Upper lobe of left lung (tissue), 6 donors: ENCODE data around the gene CHRND. TPM values are rescaled to one million over a fixed set of nuclear protein-coding genes. Genes with fewer than 3 reads are reported as not detected.

ENCODE experiments used
- ATAC-seq, 2 donors: fragments of 200-7000 bp; cut with Tn5 transposase; one replicate each; pipeline ENCODE4 v1.9.1; 2022; ENCODE audit warnings: mild to moderate bottlenecking in 2 of 2, moderate library complexity in 2 of 2; ENCODE audit not compliant: low FRiP score in 2 of 2
- DNase-seq, 2 donors: peaks; one replicate each; pipeline ENCODE4 v3.0.0-alpha.2; 2019 to 2020
- H3K27ac ChIP-seq, 4 donors: fragments of 200-600 bp; sonication (generic); one replicate each; pipeline ENCODE4 v1.5.1; 2016 to 2019
- H3K27me3 ChIP-seq, 4 donors: fragments of 200-600 bp; sonication (generic); one replicate each; pipeline ENCODE4 v1.5.1; 2017 to 2019
- H3K36me3 ChIP-seq, 4 donors: fragments of 200-600 bp; sonication (generic); one replicate each; pipeline ENCODE4 v1.5.1; 2016 to 2019
- H3K4me1 ChIP-seq, 4 donors: fragments of 200-600 bp; sonication (generic); one replicate each; pipeline ENCODE4 v1.5.1; 2018 to 2019
- H3K4me3 ChIP-seq, 4 donors: fragments of 200-600 bp; sonication (generic); one replicate each; pipeline ENCODE4 v1.5.1; 2017 to 2019; ENCODE audit warnings: mild to moderate bottlenecking in 2 of 4, moderate library complexity in 1 of 4
- H3K9me3 ChIP-seq, 4 donors: fragments of 200-600 bp; sonication (generic); one replicate each; pipeline ENCODE4 v1.5.1; 2018 to 2019
- EP300 ChIP-seq, 4 donors: sonication (generic); formaldehyde crosslinking; IDR thresholded peaks; one replicate each; pipeline ENCODE4 v1.5.1; 2017; ENCODE audit warnings: antibody characterized with exemption in 4 of 4, control low read depth in 2 of 4
- POLR2A ChIP-seq, 4 donors: fragments of 450-650 bp; IDR thresholded peaks; one replicate each; pipeline ENCODE4 v1.5.1; 2016 to 2017; ENCODE audit warnings: antibody characterized with exemption in 4 of 4, mild to moderate bottlenecking in 2 of 4
- POLR2AphosphoS5 ChIP-seq, 2 donors: sonication (generic); formaldehyde crosslinking; IDR thresholded peaks; one replicate each; pipeline ENCODE4 v1.5.1; 2017; ENCODE audit warnings: antibody characterized with exemption in 2 of 2
- WGBS, 2 donors: methylation state at CpG; one replicate each; pipeline ENCODE4 v1.1.5; 2017 to 2018; 5-methylcytosine and 5-hydroxymethylcytosine counted together
- total RNA-seq, 6 donors: library from RNA; depleted of rRNA in 4 of 6; stranded (reverse); fragments of >200 nt in 4 of 6; gene quantifications; one replicate each; pipeline versions ENCODE4 v1.1.0 to v1.2.1, GENCODE V29; 2016 to 2021
- TF ChIP-seq, protein P1 (sequence below), 6 experiments: fragments of 450-650 bp in 4 of 6; fragments of 200-600 bp in 2 of 6; sonication (generic) in 2 of 6; IDR thresholded peaks; one replicate each; pipeline ENCODE4 v1.5.1; 2016 to 2019; ENCODE audit warnings: antibody characterized with exemption in 6 of 6
- donor health status: DM: no; HTN: no; CAD: no; lungs with moderate emphysema.
- donor health status: DM: no; HTN: yes; CAD: no; lungs with severe emphysema.

CHRND gene
- total RNA-seq, 6 donors from 2014 or later: not detected

DNA sequence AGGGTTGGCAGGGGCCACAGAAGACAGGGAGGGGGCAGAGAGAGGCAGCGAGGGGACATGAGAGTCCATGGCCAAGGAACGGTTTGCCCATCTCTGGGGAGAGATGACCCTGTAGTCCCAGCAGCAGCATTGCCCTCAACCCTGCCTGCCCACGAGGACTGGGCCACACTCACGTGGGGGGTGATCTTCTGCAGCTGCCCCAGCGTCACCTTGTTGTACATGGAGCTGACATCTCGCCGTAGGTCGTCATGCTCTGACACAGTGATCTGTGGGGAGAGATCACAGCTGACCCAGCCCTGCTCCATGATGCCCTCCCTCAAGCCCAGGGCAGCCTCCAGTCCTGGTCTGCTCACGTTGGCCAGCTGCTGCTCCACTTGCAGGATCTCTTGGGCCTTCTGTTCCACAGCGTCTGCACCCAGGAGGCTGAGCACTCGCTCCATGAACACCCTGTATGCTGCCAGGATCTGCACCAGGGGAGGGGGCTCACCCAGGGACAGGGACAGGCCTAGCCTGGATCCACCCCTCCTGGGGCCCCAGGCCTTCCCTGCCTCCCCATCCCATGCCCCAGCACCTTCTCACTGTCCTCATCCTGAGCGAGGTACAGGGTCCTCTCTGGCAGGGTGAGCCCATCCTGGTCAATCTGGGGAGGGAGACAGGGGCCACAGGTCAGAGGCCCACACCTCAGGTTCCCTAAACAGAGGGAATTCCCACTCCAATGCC lies 41.2 kb upstream of the CHRND start:
- ATAC-seq (no peak), DNase-seq (no peak)
- no peaks in the 10 kb centered on the region for H3K9me3 ChIP-seq
- H3K4me1 ChIP-seq: peaks cover 7 to 32% (median 14%) of the 10 kb centered on the region in 4 donors
- no peaks in the 10 kb centered on the region for H3K36me3 ChIP-seq
- TF ChIP-seq EP300 (IDR thresholded peaks at IDR 0.05): no peak
- TF ChIP-seq POLR2A (IDR thresholded peaks at IDR 0.05): no peak
- TF ChIP-seq, protein P1, sequence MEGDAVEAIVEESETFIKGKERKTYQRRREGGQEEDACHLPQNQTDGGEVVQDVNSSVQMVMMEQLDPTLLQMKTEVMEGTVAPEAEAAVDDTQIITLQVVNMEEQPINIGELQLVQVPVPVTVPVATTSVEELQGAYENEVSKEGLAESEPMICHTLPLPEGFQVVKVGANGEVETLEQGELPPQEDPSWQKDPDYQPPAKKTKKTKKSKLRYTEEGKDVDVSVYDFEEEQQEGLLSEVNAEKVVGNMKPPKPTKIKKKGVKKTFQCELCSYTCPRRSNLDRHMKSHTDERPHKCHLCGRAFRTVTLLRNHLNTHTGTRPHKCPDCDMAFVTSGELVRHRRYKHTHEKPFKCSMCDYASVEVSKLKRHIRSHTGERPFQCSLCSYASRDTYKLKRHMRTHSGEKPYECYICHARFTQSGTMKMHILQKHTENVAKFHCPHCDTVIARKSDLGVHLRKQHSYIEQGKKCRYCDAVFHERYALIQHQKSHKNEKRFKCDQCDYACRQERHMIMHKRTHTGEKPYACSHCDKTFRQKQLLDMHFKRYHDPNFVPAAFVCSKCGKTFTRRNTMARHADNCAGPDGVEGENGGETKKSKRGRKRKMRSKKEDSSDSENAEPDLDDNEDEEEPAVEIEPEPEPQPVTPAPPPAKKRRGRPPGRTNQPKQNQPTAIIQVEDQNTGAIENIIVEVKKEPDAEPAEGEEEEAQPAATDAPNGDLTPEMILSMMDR (IDR thresholded peaks at IDR 0.05): no peak
- TF ChIP-seq POLR2AphosphoS5 (IDR thresholded peaks at IDR 0.05): no peak
- H3K4me3 ChIP-seq: no peak overlapping the region
- 78 to 89% methylated on average over 4 to 10 of the region's 12 CpGs for WGBS, 2 donors
- peaks cover 0 to 57% (median 26%) of the 10 kb centered on the region in 4 donors for H3K27me3 ChIP-seq
- H3K27ac ChIP-seq: no peak overlapping the region

DNA sequence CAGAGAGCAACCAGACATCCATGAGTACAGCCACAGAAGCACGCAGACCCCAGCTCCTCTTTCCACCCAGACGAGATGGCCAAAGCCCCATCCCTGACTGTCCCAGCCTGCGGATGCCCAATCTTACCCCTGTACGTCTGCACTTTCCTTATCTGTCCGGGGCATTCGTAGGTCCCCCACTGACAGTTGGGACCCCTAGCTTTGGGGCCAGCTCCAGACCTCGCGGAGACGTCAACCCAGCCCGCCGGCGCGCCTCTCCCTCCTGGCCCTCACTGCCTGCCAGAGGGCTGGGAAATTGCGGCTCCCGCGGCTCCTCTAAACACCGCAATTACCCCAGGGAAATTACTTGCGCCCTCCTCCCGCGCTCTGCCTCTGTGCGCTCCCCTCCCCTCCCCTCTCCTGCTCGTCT lies 40.6 kb upstream of the CHRND start:
- 8 to 9% methylated on average over 14 to 19 of the region's 22 CpGs for WGBS, 2 donors

DNA sequence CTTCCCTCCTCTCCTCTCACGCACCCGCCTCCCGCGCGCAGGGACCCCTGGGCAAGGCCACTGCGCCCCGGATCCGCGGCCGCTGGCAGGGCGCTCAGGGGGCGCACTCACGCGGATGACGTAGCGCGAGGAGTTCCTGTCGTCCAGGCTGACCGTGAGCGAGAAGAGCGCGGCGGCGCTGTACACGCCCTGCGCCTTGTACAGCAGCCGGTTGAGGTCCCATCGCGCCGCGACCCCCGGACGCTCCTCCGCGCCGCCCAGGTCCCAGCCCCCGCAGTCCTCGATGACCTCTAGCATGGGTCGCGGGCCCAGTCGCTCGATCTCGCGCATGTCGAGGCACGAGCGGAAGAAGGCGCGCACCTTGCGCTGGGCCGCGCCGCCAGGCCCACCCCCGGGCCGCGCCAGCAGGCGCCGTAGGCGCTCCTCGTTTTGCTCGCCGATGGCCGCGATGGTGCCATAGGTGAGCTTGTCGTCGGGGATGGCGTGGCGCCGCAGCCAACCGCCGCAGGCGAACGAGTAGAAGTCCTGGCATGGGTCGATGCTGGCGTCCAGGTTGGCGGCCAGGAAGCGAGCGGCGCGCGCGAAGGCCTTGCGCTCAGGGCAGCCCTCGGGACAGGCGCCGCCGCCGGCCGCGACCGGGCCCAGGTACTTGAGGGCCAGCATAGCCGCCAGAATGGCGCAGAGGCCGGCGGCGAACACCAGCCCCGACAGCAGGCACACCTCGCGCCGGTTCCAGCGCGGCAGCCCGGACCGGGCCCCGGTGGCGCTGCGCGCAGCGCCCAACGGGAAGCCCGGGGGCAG lies 40.0 kb upstream of the CHRND start:
- TF ChIP-seq POLR2A (IDR thresholded peaks at IDR 0.05) (no peak), EP300 (IDR thresholded peaks at IDR 0.05) (no peak), POLR2AphosphoS5 (IDR thresholded peaks at IDR 0.05) (no peak)
- TF ChIP-seq, protein P1 (IDR thresholded peaks at IDR 0.05): no peak
- Histone ChIP-seq H3K27ac (no peak overlapping the region), H3K27me3 (peaks cover 0 to 57% (median 26%) of the 10 kb centered on the region in 4 donors), H3K36me3 (no peaks in the 10 kb centered on the region), H3K4me1 (peaks cover 7 to 32% (median 14%) of the 10 kb centered on the region in 4 donors), H3K4me3 (no peak overlapping the region), H3K9me3 (no peaks in the 10 kb centered on the region)
- WGBS, 2 donors: 3 to 6% methylated on average over 24 to 47 of the region's 111 CpGs
- ATAC-seq (no peak), DNase-seq (peak in 1 of 2 donors; percentile 83)

More for the DNA sequence above, 40.6 kb upstream of the CHRND start:
- no peak overlapping the region for H3K27ac ChIP-seq
- no peaks in the 10 kb centered on the region for H3K9me3 ChIP-seq
- H3K36me3 ChIP-seq: no peaks in the 10 kb centered on the region
- H3K4me1 ChIP-seq: peaks cover 7 to 32% (median 14%) of the 10 kb centered on the region in 4 donors
- DNase-seq: peak in 1 of 2 donors; percentile 54
- H3K27me3 ChIP-seq: peaks cover 0 to 57% (median 26%) of the 10 kb centered on the region in 4 donors
- no peak for ATAC-seq
- TF ChIP-seq POLR2AphosphoS5 (IDR thresholded peaks at IDR 0.05): no peak
- no peak for TF ChIP-seq POLR2A (IDR thresholded peaks at IDR 0.05)
- no peak for TF ChIP-seq EP300 (IDR thresholded peaks at IDR 0.05)
- TF ChIP-seq, protein P1 (IDR thresholded peaks at IDR 0.05): no peak
- no peak overlapping the region for H3K4me3 ChIP-seq

DNA sequence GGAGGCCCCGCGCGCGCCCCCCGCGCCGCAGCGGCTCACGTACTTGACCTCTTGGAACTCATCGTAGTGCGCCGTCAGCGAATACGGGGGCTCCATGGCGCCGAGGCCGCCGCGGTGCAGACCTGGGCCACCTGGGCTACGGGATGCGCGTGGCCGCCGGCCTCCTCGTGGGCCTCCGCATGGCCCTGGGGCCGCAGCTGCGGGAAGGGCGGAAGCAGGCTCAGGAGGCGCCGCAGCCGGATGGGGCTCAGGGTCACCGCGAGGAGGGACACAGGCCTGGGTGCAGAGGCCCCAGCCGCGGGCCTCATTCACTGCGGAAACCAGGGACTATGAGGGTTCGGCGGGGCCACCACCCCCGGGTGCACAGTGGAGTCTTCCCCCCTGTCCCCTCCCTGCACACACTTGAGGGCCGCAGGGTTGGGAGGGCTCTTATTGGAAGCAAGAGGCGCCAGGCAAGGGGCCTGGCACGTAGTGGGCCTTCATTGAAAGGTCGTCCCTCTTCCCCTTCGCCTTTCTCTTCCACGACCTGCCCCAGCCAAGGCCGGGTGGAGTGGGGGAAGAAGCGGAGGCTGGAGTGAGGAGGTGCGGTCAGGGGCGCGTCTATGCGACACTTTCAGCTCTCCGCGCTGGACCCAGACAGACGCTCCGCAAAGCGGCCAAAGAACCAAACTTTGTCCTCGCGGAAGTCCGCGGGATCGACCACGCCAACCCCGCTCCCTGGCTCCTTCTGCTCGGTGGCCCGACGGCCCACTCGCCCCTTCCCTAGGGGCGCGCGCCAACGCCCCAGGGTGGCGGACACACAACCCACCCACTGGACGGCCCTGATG lies 39.2 kb upstream of the CHRND start:
- peaks cover 0 to 57% (median 26%) of the 10 kb centered on the region in 4 donors for H3K27me3 ChIP-seq

More for the DNA sequence above, 39.2 kb upstream of the CHRND start:
- Histone ChIP-seq H3K36me3 (no peaks in the 10 kb centered on the region), H3K9me3 (no peaks in the 10 kb centered on the region), H3K27ac (no peak overlapping the region), H3K4me1 (peaks cover 7 to 32% (median 14%) of the 10 kb centered on the region in 4 donors), H3K4me3 (peak overlapping the region in 3 of 4 donors; percentile 13 to 25 (median 18))
- 3% methylated on average over 32 of the region's 74 CpGs; no CpG with 5 or more reads in 1 of the 2 donors for WGBS, 2 donors
- no peak for ATAC-seq
- no peak for TF ChIP-seq POLR2AphosphoS5 (IDR thresholded peaks at IDR 0.05)
- no peak for TF ChIP-seq POLR2A (IDR thresholded peaks at IDR 0.05)
- TF ChIP-seq EP300 (IDR thresholded peaks at IDR 0.05): no peak
- TF ChIP-seq, protein P1 (IDR thresholded peaks at IDR 0.05): no peak
- DNase-seq: peak in 1 of 2 donors; percentile 82
